Measurements from ENCODE around the gene BRAF. TPM values are rescaled to one million over a fixed set of nuclear protein-coding genes. Genes with fewer than 3 reads are reported as not detected.
"Not testable (repeated sequence)": the region's sequence is repeated elsewhere in the genome, so short reads cannot be mapped to it uniquely, and the experiment has no call there.

Gene BRAF
- total RNA-seq, 1 donor from 2014 or later, result 34.7 TPM

GRCh38 chr7:140920745-140921144, 4.0 kb downstream of the BRAF start:
- no peak for DNase-seq (ENCODE audit: low spot score)

GRCh38 chr7:140918236-140918635, 6.5 kb downstream of the BRAF start:
- no peak for DNase-seq (ENCODE audit: low spot score)

- no peak for DNase-seq (ENCODE audit: low spot score)
Observed at GRCh38 chr7:140917258-140917657, 7.5 kb downstream of the BRAF start.

- DNase-seq (ENCODE audit: low spot score), result no peak
Observed at GRCh38 chr7:140915935-140916555, 8.7 kb downstream of the BRAF start.

GRCh38 chr7:140914083-140914482, 10.6 kb downstream of the BRAF start:
- no peak for DNase-seq (ENCODE audit: low spot score)

- DNase-seq (ENCODE audit: low spot score), result not testable (repeated sequence)
Observed at GRCh38 chr7:140913596-140913928, 11.2 kb downstream of the BRAF start.

GRCh38 chr7:140911746-140912145, 13.0 kb downstream of the BRAF start:
- no peak for DNase-seq (ENCODE audit: low spot score)

- DNase-seq (ENCODE audit: low spot score), result no peak
Observed at GRCh38 chr7:140909476-140910161, 15.1 kb downstream of the BRAF start.

GRCh38 chr7:140908361-140908760, 16.4 kb downstream of the BRAF start:
- no peak for DNase-seq (ENCODE audit: low spot score)

- DNase-seq (ENCODE audit: low spot score), result no peak
Observed at GRCh38 chr7:140903741-140904480, 20.8 kb downstream of the BRAF start.

GRCh38 chr7:140902303-140902953, 22.3 kb downstream of the BRAF start:
- no peak for DNase-seq (ENCODE audit: low spot score)

- no peak for DNase-seq (ENCODE audit: low spot score)
Observed at GRCh38 chr7:140901941-140902302, 22.8 kb downstream of the BRAF start.

- no peak for DNase-seq (ENCODE audit: low spot score)
Observed at GRCh38 chr7:140899883-140900282, 24.8 kb downstream of the BRAF start.

GRCh38 chr7:140898786-140899536, 25.8 kb downstream of the BRAF start:
- no peak for DNase-seq (ENCODE audit: low spot score)

- no peak for DNase-seq (ENCODE audit: low spot score)
Observed at GRCh38 chr7:140896996-140897395, 27.7 kb downstream of the BRAF start.

- DNase-seq (ENCODE audit: low spot score), result no peak
Observed at GRCh38 chr7:140889645-140890044, 35.1 kb downstream of the BRAF start.

GRCh38 chr7:140889150-140889549, 35.6 kb downstream of the BRAF start:
- DNase-seq (ENCODE audit: low spot score), result no peak

GRCh38 chr7:140888087-140888486, 36.6 kb downstream of the BRAF start:
- DNase-seq (ENCODE audit: low spot score), result no peak

- DNase-seq (ENCODE audit: low spot score), result no peak
Observed at GRCh38 chr7:140885735-140886334, 38.9 kb downstream of the BRAF start.

- no peak for DNase-seq (ENCODE audit: low spot score)
Observed at GRCh38 chr7:140883378-140883777, 41.4 kb downstream of the BRAF start.

- DNase-seq (ENCODE audit: low spot score), result not testable (repeated sequence)
Observed at GRCh38 chr7:140882834-140883233, 41.9 kb downstream of the BRAF start.
